Measurements from ENCODE around the gene NF1.

GRCh38 chr17:31048780-31049179 lies 46.0 kb upstream of the NF1 start:
- TF ChIP-seq CTCF (IDR thresholded peaks at IDR 0.05; ENCODE audit: low read length) (no peak), EZH2 (IDR thresholded peaks at IDR 0.05; ENCODE audit: borderline replicate concordance, low read length) (no peak)
